Esophagus muscularis mucosa (tissue), 3 donors: Measurements from ENCODE around the gene FAR2.

Experiments used
- POLR2A ChIP-seq: fragments of 450-650 bp; IDR thresholded peaks from one replicate; pipeline ENCODE4 v1.6.1; 2017; ENCODE audit warnings: antibody characterized with exemption, moderate library complexity, mild to moderate bottlenecking, low read depth
- TF ChIP-seq, protein P1 (sequence below), 3 experiments: fragments of 200-600 bp in 2 of 3; fragments of 450-650 bp in 1 of 3; sonication (generic) in 2 of 3; IDR thresholded peaks; one replicate each; pipeline ENCODE4 v1.5.1; 2017 to 2019; ENCODE audit warnings: antibody characterized with exemption in 3 of 3, mild to moderate bottlenecking in 2 of 3, moderate library complexity in 1 of 3

- no peak for TF ChIP-seq POLR2A
- TF ChIP-seq, protein P1, sequence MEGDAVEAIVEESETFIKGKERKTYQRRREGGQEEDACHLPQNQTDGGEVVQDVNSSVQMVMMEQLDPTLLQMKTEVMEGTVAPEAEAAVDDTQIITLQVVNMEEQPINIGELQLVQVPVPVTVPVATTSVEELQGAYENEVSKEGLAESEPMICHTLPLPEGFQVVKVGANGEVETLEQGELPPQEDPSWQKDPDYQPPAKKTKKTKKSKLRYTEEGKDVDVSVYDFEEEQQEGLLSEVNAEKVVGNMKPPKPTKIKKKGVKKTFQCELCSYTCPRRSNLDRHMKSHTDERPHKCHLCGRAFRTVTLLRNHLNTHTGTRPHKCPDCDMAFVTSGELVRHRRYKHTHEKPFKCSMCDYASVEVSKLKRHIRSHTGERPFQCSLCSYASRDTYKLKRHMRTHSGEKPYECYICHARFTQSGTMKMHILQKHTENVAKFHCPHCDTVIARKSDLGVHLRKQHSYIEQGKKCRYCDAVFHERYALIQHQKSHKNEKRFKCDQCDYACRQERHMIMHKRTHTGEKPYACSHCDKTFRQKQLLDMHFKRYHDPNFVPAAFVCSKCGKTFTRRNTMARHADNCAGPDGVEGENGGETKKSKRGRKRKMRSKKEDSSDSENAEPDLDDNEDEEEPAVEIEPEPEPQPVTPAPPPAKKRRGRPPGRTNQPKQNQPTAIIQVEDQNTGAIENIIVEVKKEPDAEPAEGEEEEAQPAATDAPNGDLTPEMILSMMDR (IDR thresholded peaks at IDR 0.05), result no peak
Measured at GRCh38 chr12:29163146-29163545, 14.1 kb downstream of the FAR2 start.
